ENCODE data around the gene PAQR5.

- no peak for TF ChIP-seq CTCF (IDR thresholded peaks at IDR 0.05; ENCODE audit: insufficient read depth, low read depth, low read length)
- TF ChIP-seq EZH2 (IDR thresholded peaks at IDR 0.05; ENCODE audit: insufficient read depth, low read length) = no peak
Observed at GRCh38 chr15:69391046-69391757, 92.5 kb downstream of the PAQR5 start.

Data from astrocyte (in vitro differentiated cells and primary cell).